SK-N-MC (cell line): ENCODE data around the gene ABCF2.

Source experiments
- DNase-seq: peaks from one replicate; pipeline ENCODE4 v3.0.0-alpha.2; 2011; ENCODE audit warnings: low read depth, low spot score
- H3K27ac ChIP-seq: fragments of 200-600 bp; sonication (generic); 2 replicates; pipeline ENCODE4 v1.5.1; 2016; ENCODE audit warnings: mixed run types
- H3K36me3 ChIP-seq: fragments of 200-600 bp; sonication (generic); 2 replicates; pipeline ENCODE4 v1.6.1; 2017; ENCODE audit warnings: antibody characterized with exemption, low read length, mixed read lengths; ENCODE audit not compliant: insufficient read depth
- H3K4me3 ChIP-seq: fragments of 200-600 bp; sonication (generic); 2 replicates; pipeline ENCODE4 v1.5.1; 2016
- H3K9ac ChIP-seq: fragments of 200-600 bp; sonication (generic); 2 replicates; pipeline ENCODE4 v1.8.0; 2017; ENCODE audit warnings: mixed run types, mixed read lengths; ENCODE audit not compliant: insufficient read length
- H3K9me3 ChIP-seq: fragments of 200-600 bp; sonication (generic); 2 replicates; pipeline ENCODE4 v1.6.1; 2017; ENCODE audit warnings: low read depth, mild to moderate bottlenecking, antibody characterized with exemption, low read length, moderate library complexity, mixed read lengths
- EZH2 ChIP-seq: fragments of 200-600 bp; sonication (generic); IDR thresholded peaks from one replicate; pipeline ENCODE4 v1.6.1; 2017; ENCODE audit warnings: antibody characterized with exemption
- FOXP2 ChIP-seq: optimal IDR thresholded peaks from 2 replicates; pipeline ENCODE3; 2011; ENCODE audit warnings: mild to moderate bottlenecking, moderate library complexity; ENCODE audit not compliant: insufficient read depth; ENCODE audit errors: extremely low read length, control extremely low read depth
- POLR2AphosphoS5 ChIP-seq: IDR thresholded peaks from 2 replicates; pipeline ENCODE4 v1.6.1; 2012; ENCODE audit warnings: mild to moderate bottlenecking, low read depth, low read length, borderline replicate concordance

ABCF2 gene

DNA sequence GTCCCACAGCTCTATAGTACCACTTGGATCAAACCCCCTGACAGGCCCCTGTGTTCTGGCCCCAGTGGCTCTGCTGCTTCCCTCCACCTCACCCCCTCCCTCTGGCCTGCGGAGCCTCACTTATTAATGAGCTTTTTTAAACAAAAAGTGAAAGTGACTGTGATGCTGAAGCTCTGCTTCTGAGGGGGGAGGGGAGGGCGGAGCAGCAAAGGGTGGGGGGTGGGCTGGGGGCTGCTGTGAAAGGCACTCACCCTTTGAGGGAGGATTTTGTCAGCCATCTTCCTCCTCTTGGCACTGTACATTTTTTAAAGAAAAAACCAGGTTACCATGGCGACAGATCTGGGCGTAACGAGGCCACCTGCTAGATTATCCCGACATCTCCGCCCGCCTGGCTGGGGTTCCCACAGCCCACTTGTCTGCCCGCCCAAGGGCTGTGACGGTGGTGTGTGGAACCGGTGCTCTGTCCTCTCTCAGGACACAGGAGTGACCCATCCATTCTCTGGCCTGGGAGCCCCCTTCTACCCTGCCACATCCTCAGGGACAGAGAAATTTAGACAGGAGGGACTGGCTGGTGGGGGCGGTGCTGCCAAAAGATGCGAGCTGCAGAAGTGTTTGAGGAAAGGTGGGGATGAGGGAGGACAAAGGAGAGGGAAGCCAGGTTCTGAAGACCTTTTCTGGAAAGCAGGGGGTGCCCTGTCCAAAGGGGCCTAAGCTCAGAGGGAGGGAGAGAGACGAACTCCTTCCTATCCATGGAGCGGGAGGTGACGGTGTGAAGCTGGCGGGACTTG, 16.6 kb upstream of the ABCF2 start:
- TF ChIP-seq EZH2 (no peak), FOXP2 (no peak), POLR2AphosphoS5 (no peak)
- DNase-seq, result no peak
- Histone ChIP-seq H3K9ac (no peak overlapping the region), H3K4me3 (no peak overlapping the region), H3K9me3 (no peaks in the 10 kb centered on the region), H3K36me3 (no peaks in the 10 kb centered on the region), H3K27ac (no peak overlapping the region)

DNA sequence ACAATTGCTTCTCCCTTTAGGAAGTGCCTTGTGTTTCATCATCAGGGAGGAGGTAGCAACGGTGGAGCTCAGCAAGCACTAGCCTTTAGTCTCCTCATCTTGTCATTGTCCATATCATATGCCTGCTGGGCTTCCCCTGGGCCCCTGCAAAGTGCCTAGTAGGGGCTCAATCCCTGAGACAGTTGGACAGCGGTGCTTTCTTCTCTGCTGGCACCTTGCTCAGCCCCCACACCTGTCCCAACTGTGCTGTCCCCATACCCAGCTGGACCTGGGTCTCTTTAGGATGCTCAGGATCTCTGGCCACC, 16.0 kb upstream of the ABCF2 start:
- DNase-seq, result no peak
- H3K9ac ChIP-seq, result no peak overlapping the region
- no peak for TF ChIP-seq EZH2
- TF ChIP-seq FOXP2, result no peak
- no peak overlapping the region for H3K27ac ChIP-seq
- no peaks in the 10 kb centered on the region for H3K36me3 ChIP-seq
- no peaks in the 10 kb centered on the region for H3K9me3 ChIP-seq
- H3K4me3 ChIP-seq, result no peak overlapping the region

DNA sequence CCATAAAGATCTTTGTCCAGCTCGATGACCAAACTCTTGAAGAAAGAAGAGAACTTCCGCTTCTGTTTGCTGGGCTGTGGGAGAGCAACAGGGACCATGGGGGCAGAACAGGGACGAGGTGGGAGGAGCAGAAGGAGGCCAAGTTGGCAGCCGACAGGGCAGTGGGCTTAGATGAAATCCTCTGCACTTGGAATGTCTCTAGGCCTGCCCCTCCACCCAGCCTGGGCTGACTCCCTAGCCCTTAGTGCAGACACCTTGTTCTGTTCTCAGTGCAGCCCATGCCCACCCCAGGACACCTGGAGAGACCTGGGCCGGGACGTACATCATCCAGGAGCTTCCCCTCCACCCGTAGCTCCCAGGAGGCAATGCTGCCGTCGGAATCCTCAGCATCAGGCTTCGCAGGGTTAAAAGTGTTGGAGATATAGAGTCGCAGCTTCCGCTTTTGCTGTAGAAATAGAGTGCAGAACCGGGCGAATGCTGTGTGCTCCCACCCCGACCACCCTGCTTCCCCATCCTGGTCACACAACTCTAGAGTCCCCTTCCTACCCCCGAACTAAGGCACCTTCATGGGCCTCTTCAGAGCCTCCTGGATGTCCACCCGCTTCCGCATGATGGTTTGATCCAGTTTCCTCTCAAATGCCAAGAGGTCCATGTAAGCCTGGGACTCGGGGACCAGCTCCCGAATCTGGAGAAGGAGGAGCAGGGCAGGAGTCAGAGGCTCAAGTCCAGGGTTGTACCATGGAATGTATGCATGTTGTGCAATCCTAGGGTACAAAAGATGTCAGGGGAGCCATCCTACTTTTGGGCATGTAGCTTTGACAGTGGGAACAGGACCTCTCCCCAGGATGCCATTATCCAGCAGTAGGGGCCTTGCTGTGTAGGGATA, 15.4 kb upstream of the ABCF2 start:
- Histone ChIP-seq H3K4me3 (no peak overlapping the region), H3K36me3 (no peaks in the 10 kb centered on the region; the same call in 1 of the 2 replicates), H3K9ac (no peak overlapping the region), H3K27ac (no peak overlapping the region), H3K9me3 (no peaks in the 10 kb centered on the region)
- TF ChIP-seq FOXP2, result no peak
- no peak for TF ChIP-seq EZH2
- TF ChIP-seq POLR2AphosphoS5, result no peak
- no peak for DNase-seq

DNA sequence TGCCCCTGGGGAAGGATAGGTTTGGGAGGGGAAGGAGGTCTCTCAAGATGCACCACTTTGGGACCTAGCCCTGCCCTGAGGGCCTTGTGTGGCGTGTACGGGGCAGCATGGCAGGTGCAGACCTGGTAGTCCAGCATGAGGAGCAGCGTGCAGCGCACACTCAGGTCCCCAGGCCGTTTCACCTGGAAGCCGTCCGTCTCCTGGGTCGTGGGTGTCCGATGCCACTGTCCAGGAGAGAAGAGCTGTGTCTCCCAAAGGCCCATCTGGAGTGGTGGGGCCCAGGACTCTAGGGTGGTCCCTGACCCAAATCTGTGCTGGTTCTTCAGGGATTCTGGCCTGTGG, 14.7 kb upstream of the ABCF2 start:
- H3K4me3 ChIP-seq, result no peak overlapping the region
- DNase-seq, result no peak
- no peak overlapping the region for H3K9ac ChIP-seq
- no peak for TF ChIP-seq POLR2AphosphoS5
- TF ChIP-seq EZH2, result no peak
- no peak for TF ChIP-seq FOXP2
- H3K36me3 ChIP-seq, result no peaks in the 10 kb centered on the region; the same call in 1 of the 2 replicates
- H3K9me3 ChIP-seq, result no peaks in the 10 kb centered on the region
- H3K27ac ChIP-seq, result no peak overlapping the region

DNA sequence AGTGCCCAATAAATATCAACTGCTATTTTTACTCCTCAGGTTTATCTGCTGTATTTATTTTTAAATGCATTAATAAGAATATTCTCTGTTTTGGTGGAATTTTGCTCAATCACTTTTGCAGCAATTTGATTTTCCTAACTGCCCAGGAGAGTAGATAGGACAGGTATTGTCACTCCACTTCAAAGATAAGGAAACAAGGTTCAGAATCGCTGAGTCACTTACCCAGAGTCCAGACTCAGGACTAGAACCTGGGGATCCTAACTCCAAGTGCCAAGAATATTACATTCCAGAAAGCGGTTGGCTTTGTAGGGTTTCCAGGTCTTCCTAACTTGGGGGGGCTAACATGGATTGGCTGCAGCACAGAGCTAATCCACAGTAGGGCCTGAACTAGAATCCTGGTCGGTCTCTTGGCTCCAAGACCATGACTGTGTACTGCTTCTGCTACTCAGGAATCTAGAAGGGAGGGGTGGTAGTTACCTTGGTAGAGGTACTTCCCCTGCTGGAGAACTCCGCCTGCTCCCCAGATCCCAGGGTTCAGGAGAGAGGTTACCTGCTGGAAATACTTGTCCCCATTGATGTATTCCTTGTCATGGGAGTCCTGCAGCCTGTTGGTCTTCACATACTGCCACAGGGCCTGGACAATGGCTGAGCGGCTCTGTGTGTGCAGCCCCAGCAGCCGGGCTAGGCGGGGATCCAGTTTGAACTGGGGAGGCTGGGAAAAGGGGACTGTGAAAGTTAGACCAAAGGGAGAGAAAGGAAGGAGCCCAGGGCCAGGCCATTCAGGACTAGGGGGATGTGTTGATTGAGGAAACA, 14.1 kb upstream of the ABCF2 start:
- DNase-seq, result no peak
- no peak overlapping the region for H3K9ac ChIP-seq
- H3K4me3 ChIP-seq, result no peak overlapping the region
- no peaks in the 10 kb centered on the region; the same call in 1 of the 2 replicates for H3K36me3 ChIP-seq
- no peak for TF ChIP-seq FOXP2
- no peak for TF ChIP-seq POLR2AphosphoS5
- TF ChIP-seq EZH2, result no peak
- H3K27ac ChIP-seq, result 0 out of 2 replicates have a peak overlapping the region, but pooled peaks have one; percentile 3
- H3K9me3 ChIP-seq, result no peaks in the 10 kb centered on the region

DNA sequence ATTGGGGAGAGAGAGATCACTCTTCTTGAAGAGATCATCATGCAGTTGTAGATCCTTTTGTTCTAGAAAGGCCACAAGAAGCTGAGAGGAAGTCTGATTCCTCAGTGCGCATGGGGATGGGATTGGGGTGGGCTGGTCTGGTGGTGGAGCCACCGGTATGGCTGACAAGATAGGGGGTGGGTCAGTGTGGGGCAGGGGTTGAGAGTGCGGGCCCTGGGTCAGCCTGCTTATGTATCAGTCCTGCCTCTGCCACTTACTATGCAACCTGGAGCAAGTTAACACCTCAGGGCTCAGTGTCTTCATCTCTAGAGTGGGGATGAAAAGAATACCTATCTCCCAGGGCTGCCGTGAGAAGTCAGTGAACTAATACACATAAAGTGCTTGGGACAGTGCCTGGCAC, 13.5 kb upstream of the ABCF2 start:
- 0 out of 2 replicates have a peak overlapping the region, but pooled peaks have one; percentile 3 for H3K27ac ChIP-seq
- TF ChIP-seq EZH2, result no peak
- TF ChIP-seq FOXP2, result no peak
- no peaks in the 10 kb centered on the region; the same call in 1 of the 2 replicates for H3K36me3 ChIP-seq
- no peaks in the 10 kb centered on the region for H3K9me3 ChIP-seq
- H3K4me3 ChIP-seq, result no peak overlapping the region
- no peak overlapping the region for H3K9ac ChIP-seq
- no peak for DNase-seq

DNA sequence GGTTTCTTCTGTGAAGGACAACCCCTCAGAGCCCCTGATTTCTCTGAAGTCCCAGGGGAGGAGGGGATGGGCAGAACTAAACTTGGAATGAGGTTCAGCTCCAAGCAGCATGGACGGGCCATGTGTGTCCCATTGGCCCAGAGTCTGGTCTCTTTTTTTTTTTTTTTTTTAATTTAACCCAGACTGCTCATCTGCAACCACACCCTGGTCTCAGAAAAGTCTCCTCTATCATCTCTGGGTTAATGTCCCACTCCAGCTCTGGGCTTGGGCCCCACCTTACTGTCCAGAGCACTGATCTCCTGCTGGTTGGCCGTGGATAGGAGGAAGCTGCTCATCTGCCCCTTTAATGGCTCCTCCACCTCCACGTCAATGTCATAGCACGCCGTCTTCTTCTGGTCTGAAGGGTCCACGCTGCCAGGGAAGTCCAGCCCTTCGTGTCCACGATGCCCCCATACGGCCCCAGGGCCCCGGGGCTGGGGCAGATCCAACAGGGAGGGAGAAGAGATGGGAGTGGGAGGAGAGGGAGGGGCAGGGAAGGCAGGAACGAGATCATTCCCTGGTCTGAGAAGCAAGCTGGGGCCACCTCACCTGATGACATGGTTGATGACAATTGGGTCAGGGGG, 12.9 kb upstream of the ABCF2 start:
- TF ChIP-seq FOXP2, result no peak
- Histone ChIP-seq H3K9ac (no peak overlapping the region), H3K4me3 (no peak overlapping the region), H3K36me3 (no peaks in the 10 kb centered on the region; the same call in 1 of the 2 replicates), H3K27ac (no peak overlapping the region), H3K9me3 (no peaks in the 10 kb centered on the region)
- no peak for DNase-seq

DNA sequence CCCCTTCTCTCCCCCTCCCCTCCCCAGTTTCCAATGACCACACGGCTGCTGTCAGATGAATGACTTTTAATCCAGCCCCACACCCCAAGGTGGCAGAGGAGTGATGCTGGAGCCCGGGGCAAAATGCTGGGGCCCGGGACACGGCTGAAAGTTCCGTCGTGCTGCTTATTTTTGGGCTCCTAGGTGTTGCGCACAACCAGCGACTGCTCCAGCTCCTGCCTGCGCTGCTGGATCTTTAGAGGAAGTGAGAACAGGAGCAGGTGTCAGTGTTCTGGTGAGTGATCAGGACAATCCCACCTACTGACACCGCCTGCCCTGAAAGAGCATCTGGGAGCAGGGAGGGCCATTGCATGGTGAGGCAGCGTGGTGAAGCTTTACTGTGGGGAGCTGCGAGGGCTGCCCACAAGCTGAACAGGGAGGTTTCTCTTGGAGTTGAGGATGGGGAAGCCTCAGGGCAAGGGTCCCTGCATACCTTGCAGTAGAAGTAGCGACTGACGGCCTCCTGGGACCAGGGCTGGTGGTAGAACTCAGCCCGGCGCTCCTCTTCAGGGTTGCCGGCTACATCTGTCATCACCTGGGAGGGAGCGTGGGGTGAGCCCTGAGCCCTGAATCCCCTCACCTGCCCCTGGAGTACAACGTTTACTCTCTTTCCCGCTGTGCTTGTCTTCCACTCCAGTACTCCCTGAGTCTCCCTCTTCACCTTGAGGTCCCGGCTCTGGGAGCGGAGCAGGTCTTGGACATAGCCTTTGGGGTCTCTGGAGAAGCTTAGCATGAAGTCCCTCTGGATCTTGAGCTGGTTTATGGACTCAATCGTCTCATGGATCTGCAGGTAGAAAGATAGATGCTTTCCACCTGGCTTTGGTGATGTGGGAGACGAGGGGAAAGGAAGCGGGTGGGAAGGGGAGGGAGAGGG, 12.2 kb upstream of the ABCF2 start:
- H3K4me3 ChIP-seq, result no peak overlapping the region
- no peak for DNase-seq
- H3K36me3 ChIP-seq, result no peaks in the 10 kb centered on the region; the same call in 1 of the 2 replicates
- no peak overlapping the region for H3K27ac ChIP-seq
- TF ChIP-seq EZH2 (no peak), FOXP2 (no peak), POLR2AphosphoS5 (no peak)
- H3K9me3 ChIP-seq, result no peaks in the 10 kb centered on the region
- no peak overlapping the region for H3K9ac ChIP-seq
